ENCODE data around the gene TJP1. TPM values are rescaled to one million over a fixed set of nuclear protein-coding genes. Genes with fewer than 3 reads are reported as not detected.

TJP1 gene
- total RNA-seq, 4 donors from 2014 or later, result 33.2 to 47.2 (median 42.9) TPM

DNA sequence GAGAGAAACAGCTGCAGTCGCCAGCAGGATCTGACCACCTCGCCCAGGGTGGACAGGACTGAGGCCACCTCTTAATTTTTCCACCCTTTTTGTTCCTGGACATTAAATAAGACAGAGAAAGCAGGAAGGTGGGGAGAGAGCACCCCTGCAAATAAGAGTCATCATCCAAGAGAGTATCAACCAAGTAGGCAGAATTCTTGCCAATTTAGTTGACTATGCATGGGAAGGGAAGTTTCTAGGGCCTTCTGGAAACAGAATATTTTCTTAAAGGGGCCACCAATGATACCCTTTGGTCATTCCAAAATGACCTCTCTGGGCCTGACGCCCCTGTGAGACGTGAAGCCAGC is 136.2 kb downstream of the TJP1 start:
- Histone ChIP-seq H3K4me1 (no peaks in the 10 kb centered on the region), H3K36me3 (no peaks in the 10 kb centered on the region), H3K27ac (no peak overlapping the region), H3K4me3 (no peak overlapping the region), H3K27me3 (no peaks in the 10 kb centered on the region), H3K9me3 (no peaks in the 10 kb centered on the region)
- no peak for TF ChIP-seq POLR2A (IDR thresholded peaks at IDR 0.05)
- TF ChIP-seq, protein P1, sequence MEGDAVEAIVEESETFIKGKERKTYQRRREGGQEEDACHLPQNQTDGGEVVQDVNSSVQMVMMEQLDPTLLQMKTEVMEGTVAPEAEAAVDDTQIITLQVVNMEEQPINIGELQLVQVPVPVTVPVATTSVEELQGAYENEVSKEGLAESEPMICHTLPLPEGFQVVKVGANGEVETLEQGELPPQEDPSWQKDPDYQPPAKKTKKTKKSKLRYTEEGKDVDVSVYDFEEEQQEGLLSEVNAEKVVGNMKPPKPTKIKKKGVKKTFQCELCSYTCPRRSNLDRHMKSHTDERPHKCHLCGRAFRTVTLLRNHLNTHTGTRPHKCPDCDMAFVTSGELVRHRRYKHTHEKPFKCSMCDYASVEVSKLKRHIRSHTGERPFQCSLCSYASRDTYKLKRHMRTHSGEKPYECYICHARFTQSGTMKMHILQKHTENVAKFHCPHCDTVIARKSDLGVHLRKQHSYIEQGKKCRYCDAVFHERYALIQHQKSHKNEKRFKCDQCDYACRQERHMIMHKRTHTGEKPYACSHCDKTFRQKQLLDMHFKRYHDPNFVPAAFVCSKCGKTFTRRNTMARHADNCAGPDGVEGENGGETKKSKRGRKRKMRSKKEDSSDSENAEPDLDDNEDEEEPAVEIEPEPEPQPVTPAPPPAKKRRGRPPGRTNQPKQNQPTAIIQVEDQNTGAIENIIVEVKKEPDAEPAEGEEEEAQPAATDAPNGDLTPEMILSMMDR (IDR thresholded peaks at IDR 0.05 in 4 of 5, conservative IDR thresholded peaks at IDR 0.05 in 1 of 5), result no peak
- ATAC-seq (no peak), DNase-seq (no peak)
- in situ Hi-C loops (cut with MboI; ENCODE audit: low sequenced_read_pairs in 4 of 4) (no loop called here), intact Hi-C loops (cut with DNase I; ENCODE audit: low total_unique reads) (no loop called here)

- Histone ChIP-seq H3K9me3 (no peaks in the 10 kb centered on the region), H3K27me3 (no peaks in the 10 kb centered on the region), H3K4me3 (no peak overlapping the region), H3K36me3 (no peaks in the 10 kb centered on the region), H3K4me1 (no peaks in the 10 kb centered on the region), H3K27ac (no peak overlapping the region)
- intact Hi-C loops (cut with DNase I; ENCODE audit: low total_unique reads) (no loop called here), in situ Hi-C loops (cut with MboI; ENCODE audit: low sequenced_read_pairs in 4 of 4) (no loop called here)
- DNase-seq (no peak), ATAC-seq (no peak)
- no peak for TF ChIP-seq POLR2A (IDR thresholded peaks at IDR 0.05)
- TF ChIP-seq, protein P1 (IDR thresholded peaks at IDR 0.05 in 4 of 5, conservative IDR thresholded peaks at IDR 0.05 in 1 of 5), result no peak
Measured at GRCh38 chr15:29685156-29686078, 136.9 kb downstream of the TJP1 start.

DNA sequence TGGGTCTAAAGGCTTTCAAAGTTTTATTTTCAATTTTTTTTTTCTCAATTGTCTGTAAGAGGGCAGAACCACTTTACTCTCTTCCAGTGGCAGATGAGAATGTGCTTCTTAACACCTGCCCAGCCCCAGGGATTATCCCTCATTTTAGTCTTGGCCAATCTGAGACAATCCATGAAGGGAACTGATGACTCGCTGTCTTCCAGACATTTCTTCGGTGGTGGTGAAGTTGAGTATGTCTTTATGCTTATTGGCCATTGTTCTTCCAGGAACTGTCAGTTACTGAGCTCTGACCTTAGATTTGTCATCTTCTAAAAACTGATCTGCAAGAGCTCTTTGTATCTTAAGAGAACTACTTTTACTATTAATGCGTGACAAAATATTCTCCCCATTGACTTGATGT is 139.5 kb downstream of the TJP1 start:
- Histone ChIP-seq H3K9me3 (no peaks in the 10 kb centered on the region), H3K27ac (no peak overlapping the region), H3K4me3 (no peak overlapping the region), H3K27me3 (no peaks in the 10 kb centered on the region), H3K4me1 (no peaks in the 10 kb centered on the region), H3K36me3 (no peaks in the 10 kb centered on the region)
- intact Hi-C loops (cut with DNase I; ENCODE audit: low total_unique reads), result no loop called here
- ATAC-seq, result no peak
- in situ Hi-C loops (cut with MboI; ENCODE audit: low sequenced_read_pairs in 4 of 4), result no loop called here
- no peak for TF ChIP-seq POLR2A (IDR thresholded peaks at IDR 0.05)
- TF ChIP-seq, protein P1 (IDR thresholded peaks at IDR 0.05 in 4 of 5, conservative IDR thresholded peaks at IDR 0.05 in 1 of 5), result no peak
- no peak for DNase-seq

DNA sequence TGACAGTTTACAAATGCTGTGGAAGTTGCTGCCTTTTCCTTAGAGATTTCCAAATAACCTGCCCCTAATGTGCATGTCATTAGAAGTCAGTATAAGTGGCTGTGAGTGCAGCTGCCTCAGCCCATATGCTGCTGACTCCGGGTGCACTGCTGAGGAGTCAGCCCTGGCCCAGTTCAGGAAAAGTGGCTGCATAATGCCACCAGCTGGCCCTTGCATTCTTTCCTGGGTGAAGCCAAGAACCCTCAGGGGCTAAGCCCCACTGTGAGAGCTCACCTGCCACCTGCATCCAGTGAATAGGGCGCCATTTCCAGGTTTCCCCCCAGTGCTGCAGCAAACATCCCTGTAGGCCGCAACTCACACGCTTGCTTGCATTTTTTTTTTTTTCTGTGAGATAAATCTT is 139.9 kb downstream of the TJP1 start:
- H3K4me3 ChIP-seq, result no peak overlapping the region
- H3K36me3 ChIP-seq, result no peaks in the 10 kb centered on the region
- H3K27ac ChIP-seq, result no peak overlapping the region
- no peak for DNase-seq
- H3K9me3 ChIP-seq, result no peaks in the 10 kb centered on the region
- no peaks in the 10 kb centered on the region for H3K27me3 ChIP-seq
- intact Hi-C loops (cut with DNase I; ENCODE audit: low total_unique reads) (no loop called here), in situ Hi-C loops (cut with MboI; ENCODE audit: low sequenced_read_pairs in 4 of 4) (no loop called here)
- ATAC-seq, result no peak
- TF ChIP-seq, protein P1 (IDR thresholded peaks at IDR 0.05 in 4 of 5, conservative IDR thresholded peaks at IDR 0.05 in 1 of 5), result no peak
- TF ChIP-seq POLR2A (IDR thresholded peaks at IDR 0.05), result no peak
- H3K4me1 ChIP-seq, result no peaks in the 10 kb centered on the region
